RWPE2 (cell line): Measurements from ENCODE around the gene BRD1.
"Not testable (repeated sequence)": the region's sequence is repeated elsewhere in the genome, so short reads cannot be mapped to it uniquely, and the experiment has no call there.

Experiments
- ATAC-seq: fragments of 200-7000 bp; cut with Tn5 transposase; 3 replicates; pipeline ENCODE4 v1.9.1; 2021; ENCODE audit warnings: low read depth
- DNase-seq: peaks from one replicate; pipeline ENCODE4 v3.0.0-alpha.2; 2020; ENCODE audit warnings: low spot score
- H3K27ac ChIP-seq: fragments of 450-650 bp; 2 replicates; pipeline ENCODE4 v1.5.1; 2017; ENCODE audit warnings: mild to moderate bottlenecking; ENCODE audit not compliant: poor library complexity, severe bottlenecking
- H3K27me3 ChIP-seq: fragments of 250-450 bp; sonication (Bioruptor Pico); 2 replicates; pipeline ENCODE4 v1.5.1; 2021; ENCODE audit warnings: mild to moderate bottlenecking, moderate library complexity; ENCODE audit not compliant: insufficient read depth, poor library complexity, severe bottlenecking
- H3K36me3 ChIP-seq: fragments of 250-450 bp; sonication (Bioruptor Pico); 2 replicates; pipeline ENCODE4 v1.5.1; 2020; ENCODE audit warnings: low read depth, mild to moderate bottlenecking, moderate library complexity
- H3K4me1 ChIP-seq: fragments of 250-450 bp; sonication (Bioruptor Pico); 2 replicates; pipeline ENCODE4 v1.5.1; 2021; ENCODE audit warnings: mild to moderate bottlenecking, moderate library complexity; ENCODE audit not compliant: insufficient read depth, poor library complexity, severe bottlenecking
- H3K4me3 ChIP-seq: fragments of 250-450 bp; sonication (Bioruptor Pico); 2 replicates; pipeline ENCODE4 v1.5.1; 2021; ENCODE audit warnings: mild to moderate bottlenecking, moderate library complexity; ENCODE audit not compliant: severe bottlenecking
- H3K9me3 ChIP-seq: fragments of 250-450 bp; sonication (Bioruptor Pico); 2 replicates; pipeline ENCODE4 v1.5.1; 2021; ENCODE audit warnings: mild to moderate bottlenecking, moderate library complexity; ENCODE audit not compliant: severe bottlenecking
- TF ChIP-seq, protein P1 (sequence below): fragments of 450-650 bp; IDR thresholded peaks from one replicate; pipeline ENCODE4 v1.5.1; 2017; ENCODE audit warnings: mild to moderate bottlenecking, moderate library complexity; ENCODE audit not compliant: poor library complexity, severe bottlenecking

The BRD1 gene

GRCh38 chr22:49823289-49824045 is 4.2 kb downstream of the BRD1 start:
- H3K9me3 ChIP-seq, result no peaks in the 10 kb centered on the region
- H3K4me3 ChIP-seq, result no peak overlapping the region
- no peak for DNase-seq
- TF ChIP-seq, protein P1, sequence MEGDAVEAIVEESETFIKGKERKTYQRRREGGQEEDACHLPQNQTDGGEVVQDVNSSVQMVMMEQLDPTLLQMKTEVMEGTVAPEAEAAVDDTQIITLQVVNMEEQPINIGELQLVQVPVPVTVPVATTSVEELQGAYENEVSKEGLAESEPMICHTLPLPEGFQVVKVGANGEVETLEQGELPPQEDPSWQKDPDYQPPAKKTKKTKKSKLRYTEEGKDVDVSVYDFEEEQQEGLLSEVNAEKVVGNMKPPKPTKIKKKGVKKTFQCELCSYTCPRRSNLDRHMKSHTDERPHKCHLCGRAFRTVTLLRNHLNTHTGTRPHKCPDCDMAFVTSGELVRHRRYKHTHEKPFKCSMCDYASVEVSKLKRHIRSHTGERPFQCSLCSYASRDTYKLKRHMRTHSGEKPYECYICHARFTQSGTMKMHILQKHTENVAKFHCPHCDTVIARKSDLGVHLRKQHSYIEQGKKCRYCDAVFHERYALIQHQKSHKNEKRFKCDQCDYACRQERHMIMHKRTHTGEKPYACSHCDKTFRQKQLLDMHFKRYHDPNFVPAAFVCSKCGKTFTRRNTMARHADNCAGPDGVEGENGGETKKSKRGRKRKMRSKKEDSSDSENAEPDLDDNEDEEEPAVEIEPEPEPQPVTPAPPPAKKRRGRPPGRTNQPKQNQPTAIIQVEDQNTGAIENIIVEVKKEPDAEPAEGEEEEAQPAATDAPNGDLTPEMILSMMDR, result no peak
- no peak for ATAC-seq
- no peak overlapping the region for H3K27ac ChIP-seq
- no peaks in the 10 kb centered on the region for H3K27me3 ChIP-seq
- peaks cover 75% of the 10 kb centered on the region for H3K36me3 ChIP-seq
- H3K4me1 ChIP-seq, result peaks cover 9% of the 10 kb centered on the region

- H3K9me3 ChIP-seq, H3K4me3 ChIP-seq, ATAC-seq, H3K27ac ChIP-seq, H3K27me3 ChIP-seq, DNase-seq, H3K4me1 ChIP-seq: not testable (repeated sequence)
- peaks cover 92% of the 10 kb centered on the region for H3K36me3 ChIP-seq
These were observed 5.9 kb downstream of the BRD1 start for GRCh38 chr22:49821741-49822140.

- peaks cover 9% of the 10 kb centered on the region for H3K4me1 ChIP-seq
- TF ChIP-seq, protein P1, result no peak
- H3K9me3 ChIP-seq, result no peaks in the 10 kb centered on the region
- H3K27ac ChIP-seq, result no peak overlapping the region
- ATAC-seq (no peak), DNase-seq (no peak)
- H3K4me3 ChIP-seq, result no peak overlapping the region
- H3K27me3 ChIP-seq, result no peaks in the 10 kb centered on the region
- H3K36me3 ChIP-seq, result peaks cover 94% of the 10 kb centered on the region
These were observed 6.7 kb downstream of the BRD1 start for GRCh38 chr22:49820984-49821383.

- H3K4me3 ChIP-seq, result no peak overlapping the region
- peaks cover 67% of the 10 kb centered on the region for H3K36me3 ChIP-seq
- H3K27me3 ChIP-seq, result no peaks in the 10 kb centered on the region
- ATAC-seq (no peak), DNase-seq (peak; percentile 23)
- H3K27ac ChIP-seq, result no peak overlapping the region
- H3K4me1 ChIP-seq, result no peaks in the 10 kb centered on the region
- H3K9me3 ChIP-seq, result no peaks in the 10 kb centered on the region
- TF ChIP-seq, protein P1, result no peak
These were observed 10.3 kb downstream of the BRD1 start for GRCh38 chr22:49817359-49817758.

- TF ChIP-seq, protein P1, result no peak
- Histone ChIP-seq H3K4me1 (no peaks in the 10 kb centered on the region), H3K4me3 (no peak overlapping the region), H3K27me3 (no peaks in the 10 kb centered on the region), H3K36me3 (peaks cover 53% of the 10 kb centered on the region), H3K27ac (no peak overlapping the region), H3K9me3 (no peaks in the 10 kb centered on the region)
- ATAC-seq (peak; percentile 44; the same call in 2 of the 3 replicates), DNase-seq (no peak)
These were observed 12.0 kb downstream of the BRD1 start for GRCh38 chr22:49815641-49816091.
